GM21619 (cell line): ENCODE results near the gene RAB5IF.
A peak's percentile ranks its signal among the peaks of the same experiment; 100 is the strongest.
"Not testable (repeated sequence)": the region's sequence is repeated elsewhere in the genome, so short reads cannot be mapped to it uniquely, and the experiment has no call there.

Experiments
- ATAC-seq: cut with Tn5 transposase; IDR thresholded peaks from one replicate; pipeline ENCODE4 v1.9.1; 2021; ENCODE audit not compliant: unreplicated experiment

The RAB5IF gene

GRCh38 chr20:36605399-36606157, at the start of gene RAB5IF:
Gene RAB5IF (plus strand): TSS chr20:36605779. CDS start chr20:36605952, 173 bp downstream.
- peak; percentile 76 for ATAC-seq

- ATAC-seq: no peak
Observed at GRCh38 chr20:36562724-36563123, 42.9 kb upstream of the RAB5IF start.

GRCh38 chr20:36563374-36563773, 42.2 kb upstream of the RAB5IF start:
- no peak for ATAC-seq

GRCh38 chr20:36564078-36564725, 41.4 kb upstream of the RAB5IF start:
- not testable (repeated sequence) for ATAC-seq

- not testable (repeated sequence) for ATAC-seq
Observed at GRCh38 chr20:36564726-36565121, 40.9 kb upstream of the RAB5IF start.

- ATAC-seq: no peak
Observed at GRCh38 chr20:36565520-36565919, 40.1 kb upstream of the RAB5IF start.

GRCh38 chr20:36569847-36570429, 35.6 kb upstream of the RAB5IF start:
- ATAC-seq: no peak

GRCh38 chr20:36571564-36572504, 33.7 kb upstream of the RAB5IF start:
- ATAC-seq: no peak

- ATAC-seq: peak; percentile 13
Observed at GRCh38 chr20:36572701-36573102, 32.9 kb upstream of the RAB5IF start.

GRCh38 chr20:36573103-36573797, 32.3 kb upstream of the RAB5IF start, which contains the start of gene TGIF2:
Gene TGIF2 (plus strand): TSS chr20:36573597. CDS start chr20:36578775, 5,178 bp downstream.
- peak; percentile 63 for ATAC-seq

GRCh38 chr20:36573798-36574365, 31.7 kb upstream of the RAB5IF start:
- no peak for ATAC-seq

GRCh38 chr20:36574366-36575135, 31.0 kb upstream of the RAB5IF start:
- no peak for ATAC-seq

GRCh38 chr20:36576081-36576445, 29.5 kb upstream of the RAB5IF start:
- ATAC-seq: no peak

GRCh38 chr20:36578356-36579041, 27.1 kb upstream of the RAB5IF start:
- no peak for ATAC-seq

GRCh38 chr20:36579996-36580545, 25.5 kb upstream of the RAB5IF start:
- no peak for ATAC-seq

- ATAC-seq: no peak
Observed at GRCh38 chr20:36582322-36582721, 23.3 kb upstream of the RAB5IF start.

GRCh38 chr20:36582821-36583220, 22.8 kb upstream of the RAB5IF start:
- no peak for ATAC-seq

GRCh38 chr20:36584018-36584481, 21.5 kb upstream of the RAB5IF start:
- no peak for ATAC-seq
